H1 (cell line): ENCODE results near the gene GMCL2. TPM values are rescaled to one million over a fixed set of nuclear protein-coding genes. Genes with fewer than 3 reads are reported as not detected.

Experiments
- CTCF ChIA-PET: fragments of 300-600 bp; sonication (Branson Sonifier 250); formaldehyde crosslinking; loops from one replicate; lab custom pipeline; 2021; ENCODE audit not compliant: partially characterized antibody; lab: Charles Lee
- POLR2A ChIA-PET: fragments of 300-600 bp; sonication (Branson Sonifier 250); formaldehyde crosslinking; loops from one replicate; lab custom pipeline; 2021; ENCODE audit warnings: inconsistent platforms; ENCODE audit not compliant: partially characterized antibody; lab: Charles Lee
- DNase-seq, 2 experiments: peaks; one replicate each; pipeline versions ENCODE4 v3.0.0 to v3.0.0-alpha.2; 2010 to 2022; ENCODE audit warnings: low spot score in 2 of 2, low read depth in 1 of 2, mixed read lengths in 1 of 2
- FAIRE-seq: peaks from 2 replicates; lab custom pipeline; 2011; peaks lifted over from hg19 to GRCh38; lab: Jason Lieb, UNC
- H2AFZ ChIP-seq: 2 replicates; pipeline ENCODE4 v1.8.1; 2012; ENCODE audit warnings: low read length, inconsistent platforms
- H2AK5ac ChIP-seq: 2 replicates; pipeline ENCODE4 v1.6.1; 2013; ENCODE audit warnings: low read depth, low read length
- H2BK120ac ChIP-seq: replicated peaks from 2 replicates; pipeline ENCODE3; 2013; ENCODE audit warnings: low read depth, low read length, inconsistent platforms
- H2BK12ac ChIP-seq: 2 replicates; pipeline ENCODE4 v1.6.1; 2013; ENCODE audit warnings: low read depth, low read length
- H2BK15ac ChIP-seq: 2 replicates; pipeline ENCODE4 v1.6.1; 2013; ENCODE audit warnings: low read length
- H2BK20ac ChIP-seq: 2 replicates; pipeline ENCODE4 v1.6.1; 2013; ENCODE audit warnings: low read length
- H2BK5ac ChIP-seq: 2 replicates; pipeline ENCODE4 v1.6.1; 2013; ENCODE audit warnings: low read depth, low read length
- H3K14ac ChIP-seq: 2 replicates; pipeline ENCODE4 v1.6.1; 2013; ENCODE audit warnings: inconsistent platforms; ENCODE audit not compliant: insufficient read length
- H3K18ac ChIP-seq: 2 replicates; pipeline ENCODE4 v1.6.1; 2013; ENCODE audit warnings: low read length; ENCODE audit errors: extremely low read depth
- H3K23ac ChIP-seq: 2 replicates; pipeline ENCODE4 v1.6.1; 2013; ENCODE audit warnings: inconsistent platforms; ENCODE audit not compliant: insufficient read length
- H3K23me2 ChIP-seq: 2 replicates; pipeline ENCODE4 v1.6.1; 2013; ENCODE audit warnings: low read depth, low read length
- H3K27ac ChIP-seq: 2 replicates; pipeline ENCODE4 v1.6.1; 2011; ENCODE audit warnings: low read depth, low read length, inconsistent platforms
- H3K27me3 ChIP-seq, 4 experiments: replicated peaks in 1 of 4; 1 replicate in 1 of 4; 2 replicates in 3 of 4; pipeline versions ENCODE4 v1.6.1 to v1.8.1; 2011 to 2013; ENCODE audit warnings: low read length in 3 of 4, mild to moderate bottlenecking in 3 of 4, inconsistent platforms in 2 of 4, mixed read lengths in 2 of 4, moderate library complexity in 1 of 4; ENCODE audit not compliant: control insufficient read depth in 3 of 4, insufficient read depth in 3 of 4; ENCODE audit errors: extremely low read depth in 1 of 4
- H3K36me3 ChIP-seq, 4 experiments: 2 replicates each; pipeline versions ENCODE4 v1.6.1 to v1.8.1; 2011 to 2013; ENCODE audit warnings: mild to moderate bottlenecking in 4 of 4, low read length in 3 of 4, moderate library complexity in 2 of 4, control low read depth in 1 of 4, inconsistent platforms in 1 of 4; ENCODE audit not compliant: insufficient read depth in 4 of 4, control insufficient read depth in 2 of 4
- H3K4ac ChIP-seq: replicated peaks from 2 replicates; pipeline ENCODE3; 2013; ENCODE audit warnings: low read length, low read depth, mixed read lengths, inconsistent platforms; ENCODE audit not compliant: insufficient read length
- H3K4me1 ChIP-seq, 4 experiments: replicated peaks in 1 of 4; 1 replicate in 1 of 4; 2 replicates in 3 of 4; pipeline versions ENCODE4 v1.6.1 to v1.8.1; 2011 to 2013; ENCODE audit warnings: low read length in 3 of 4, inconsistent platforms in 2 of 4, mixed read lengths in 1 of 4; ENCODE audit not compliant: insufficient read depth in 4 of 4, control insufficient read depth in 3 of 4
- H3K4me2 ChIP-seq, 2 experiments: 2 replicates each; pipeline versions ENCODE4 v1.6.1 to v1.8.1; 2011 to 2013; ENCODE audit warnings: low read depth in 2 of 2, low read length in 2 of 2, control low read depth in 1 of 2, inconsistent platforms in 1 of 2, mild to moderate bottlenecking in 1 of 2; ENCODE audit not compliant: insufficient read depth in 1 of 2
- H3K4me3 ChIP-seq, 4 experiments: fragments of 200-600, 300-600 bp in 1 of 4; sonication (generic), shearing (Covaris generic), sonication (Bioruptor Twin) in 1 of 4; 2 replicates each; pipeline versions ENCODE4 v1.5.1 to v1.8.1; 2011 to 2016; ENCODE audit warnings: low read length in 4 of 4, low read depth in 3 of 4, control low read depth in 2 of 4, inconsistent platforms in 2 of 4, mild to moderate bottlenecking in 2 of 4, mixed read lengths in 1 of 4, moderate library complexity in 1 of 4; ENCODE audit not compliant: insufficient read depth in 2 of 4; ENCODE audit errors: extremely low read depth in 1 of 4
- H3K56ac ChIP-seq: replicated peaks from 2 replicates; pipeline ENCODE3; 2013; ENCODE audit warnings: low read depth, mild to moderate bottlenecking, mixed read lengths, low read length, inconsistent platforms; ENCODE audit not compliant: insufficient read length
- H3K79me1 ChIP-seq: 2 replicates; pipeline ENCODE4 v1.6.1; 2013; ENCODE audit warnings: low read depth, low read length, control low read depth
- H3K79me2 ChIP-seq, 2 experiments: 2 replicates each; pipeline versions ENCODE4 v1.6.1 to v1.8.1; 2012 to 2013; ENCODE audit warnings: low read length in 2 of 2, mild to moderate bottlenecking in 2 of 2, inconsistent platforms in 1 of 2; ENCODE audit not compliant: insufficient read depth in 2 of 2, control insufficient read depth in 1 of 2
- H3K9ac ChIP-seq, 4 experiments: replicated peaks in 1 of 4; 1 replicate in 1 of 4; 2 replicates in 3 of 4; pipeline versions ENCODE4 v1.6.1 to v1.8.1; 2011 to 2013; ENCODE audit warnings: low read depth in 3 of 4, low read length in 3 of 4, control low read depth in 2 of 4, mild to moderate bottlenecking in 2 of 4, moderate library complexity in 2 of 4, inconsistent platforms in 1 of 4; ENCODE audit errors: extremely low read depth in 1 of 4
- H3K9me3 ChIP-seq, 2 experiments: 2 replicates each; pipeline versions ENCODE4 v1.6.1 to v1.8.1; 2012 to 2013; ENCODE audit warnings: mild to moderate bottlenecking in 2 of 2, moderate library complexity in 2 of 2, control low read depth in 1 of 2, inconsistent platforms in 1 of 2, low read depth in 1 of 2, low read length in 1 of 2, mixed read lengths in 1 of 2; ENCODE audit not compliant: insufficient read depth in 2 of 2
- H4K20me1 ChIP-seq, 2 experiments: replicated peaks in 1 of 2; 2 replicates each; pipeline versions ENCODE3 to v1.8.1; 2011 to 2013; ENCODE audit warnings: inconsistent platforms in 2 of 2, low read length in 2 of 2, mild to moderate bottlenecking in 1 of 2; ENCODE audit not compliant: insufficient read depth in 2 of 2, control insufficient read depth in 1 of 2
- H4K5ac ChIP-seq: 2 replicates; pipeline ENCODE4 v1.6.1; 2013; ENCODE audit warnings: low read length, low read depth, mixed read lengths, inconsistent platforms; ENCODE audit not compliant: insufficient read length
- H4K8ac ChIP-seq: 2 replicates; pipeline ENCODE4 v1.8.0; 2013; ENCODE audit warnings: mild to moderate bottlenecking, moderate library complexity, low read length, inconsistent platforms; ENCODE audit not compliant: insufficient read depth; ENCODE audit errors: extremely low read depth
- H4K91ac ChIP-seq: replicated peaks from 2 replicates; pipeline ENCODE3; 2013; ENCODE audit warnings: low read length, mixed read lengths, inconsistent platforms; ENCODE audit not compliant: insufficient read length
- SP2 ChIP-seq: IDR thresholded peaks from 2 replicates; pipeline ENCODE4 v1.6.1; 2012; ENCODE audit warnings: mild to moderate bottlenecking, low read length, inconsistent platforms
- WGBS, 2 experiments: shearing (Covaris generic) in 1 of 2; methylation state at CpG; one replicate each; pipeline versions ENCODE4 v1.1.6 to v1.1.7; 2013 to 2015; ENCODE audit warnings: low lambda C conversion rate in 2 of 2, mixed read lengths in 2 of 2, inconsistent platforms in 1 of 2, low coverage in 1 of 2, missing lambda C conversion rate in 1 of 2; ENCODE audit not compliant: insufficient replicate concordance in 2 of 2, insufficient coverage in 1 of 2, insufficient read length in 1 of 2; ENCODE audit errors: extremely low coverage in 1 of 2, missing lambda C conversion rate in 1 of 2; 5-methylcytosine and 5-hydroxymethylcytosine counted together
- polyA plus RNA-seq, 7 experiments: library from polyadenylated mRNA; depleted of rRNA in 3 of 7; stranded (reverse) in 5 of 7; unstranded in 2 of 7; fragments of >200 nt in 5 of 7; fragments of 200-250 nt in 2 of 7; gene quantifications; 1 replicate in 5 of 7; 2 replicates in 1 of 7; 4 replicates in 1 of 7; pipeline versions ENCODE4 v1.2.1 to v1.2.3, GENCODE V29; 2011 to 2013; ENCODE audit warnings: missing spikeins in 2 of 7, mixed read lengths in 2 of 7
- total RNA-seq: library from RNA; stranded (reverse); fragmentation: NEBNext Ultra II Directional; extraction: Animal tissue kit (Norgen Biotek cat#: 25700); gene quantifications from 2 replicates; pipeline ENCODE4 v1.2.1, GENCODE V29; 2021

The GMCL2 gene
- total and polyA plus RNA-seq, 2 of the 8 experiments (the other 6 are each of a cell fraction or from before 2014, with no cell fraction given): 0.13 TPM; not detected in 1

DNA sequence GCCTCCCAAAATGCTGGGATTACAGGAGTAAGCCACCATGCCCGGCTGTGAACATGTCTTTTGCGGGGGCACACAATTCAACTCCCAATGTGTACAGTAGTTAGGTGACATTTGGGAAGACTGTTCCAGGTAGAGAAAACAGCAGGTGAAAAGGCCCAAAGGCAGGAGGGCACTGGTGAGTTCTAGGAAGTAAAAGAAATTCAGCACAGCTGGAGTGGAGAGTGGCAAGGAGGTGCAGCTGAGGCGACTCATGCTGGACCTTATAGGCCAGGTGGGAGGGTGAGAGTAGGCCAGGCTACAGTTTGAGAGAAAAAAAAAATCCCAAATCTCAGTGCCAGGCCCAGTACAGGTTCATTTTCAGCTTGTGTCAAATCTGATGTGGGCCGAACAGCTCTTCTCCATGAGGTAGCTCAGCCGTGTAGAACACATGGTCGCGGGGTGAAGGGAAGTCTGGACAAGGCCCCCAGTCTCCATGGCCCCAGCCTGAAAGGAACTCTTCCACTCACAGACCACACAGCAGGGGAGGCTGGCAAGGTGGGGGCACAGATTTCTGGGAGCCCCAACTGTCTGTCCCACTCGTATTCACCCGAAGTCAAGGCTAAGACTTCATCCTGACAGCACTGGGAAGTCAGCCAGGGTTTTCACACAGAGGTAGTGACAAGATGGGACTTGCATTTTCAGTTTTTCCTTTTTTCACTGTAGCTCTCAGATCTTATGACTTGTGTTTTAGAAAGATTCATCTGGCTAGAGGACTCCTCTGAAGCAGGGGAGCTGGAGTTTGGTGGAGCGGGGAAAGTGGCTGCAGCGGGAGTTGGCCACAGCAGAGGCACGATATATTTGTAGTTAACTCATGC is 12.6 kb upstream of the GMCL2 start:
- WGBS, 2 experiments: 93% methylated on average over 12 of the region's 12 CpGs; no CpG with 5 or more reads in 1 of the 2 experiments
- no peak overlapping the region for H3K4me2 ChIP-seq
- no peak for FAIRE-seq

More for the DNA sequence above, 12.6 kb upstream of the GMCL2 start:
- H3K23ac ChIP-seq: no peak overlapping the region
- peaks cover 4 to 5% of the 10 kb centered on the region in 2 experiments; a peak in 3 of 4 replicates for H3K79me2 ChIP-seq
- H2BK120ac ChIP-seq: no peak overlapping the region
- H4K5ac ChIP-seq: no peak overlapping the region
- H3K36me3 ChIP-seq: no peaks in the 10 kb centered on the region
- peak overlapping the region; percentile 61; the same call in 1 of the 2 replicates for H2BK20ac ChIP-seq
- H2BK15ac ChIP-seq: no peak overlapping the region
- H3K4ac ChIP-seq: no peak overlapping the region
- CTCF ChIA-PET: interaction anchor here (0.8 to 2.9 kb wide), 8 partner anchors 9 to 59 kb away, joined by 3 to 16 read pairs (median 3); partner anchors contain the start of gene NHP2
- H3K23me2 ChIP-seq: 0 out of 2 replicates have a peak, but pooled peaks cover 2% of the 10 kb centered on the region
- no peaks in the 10 kb centered on the region for H3K27me3 ChIP-seq
- H4K91ac ChIP-seq: no peak overlapping the region
- no peak overlapping the region for H3K27ac ChIP-seq
- peaks cover 0 to 1% (median under 1%) of the 10 kb centered on the region in 4 experiments; a peak in 3 of 7 replicates for H3K4me1 ChIP-seq
- POLR2A ChIA-PET: interaction anchor here (2.3 to 38.5 kb wide), 4 partner anchors 3 to 47 kb away, joined by 6 to 985 read pairs (median 498); partner anchors contain the start of genes GMCL2, HNRNPAB and NHP2
- H3K79me1 ChIP-seq: no peaks in the 10 kb centered on the region
- H2BK5ac ChIP-seq: no peak overlapping the region
- H2BK12ac ChIP-seq: no peak overlapping the region
- H3K18ac ChIP-seq: no peak overlapping the region
- no peak overlapping the region for H3K9ac ChIP-seq
- H3K14ac ChIP-seq: no peak overlapping the region
- H2AFZ ChIP-seq: no peak overlapping the region
- no peak for DNase-seq
- no peak overlapping the region for H3K56ac ChIP-seq
- no peak overlapping the region for H2AK5ac ChIP-seq
- no peak overlapping the region for H3K4me3 ChIP-seq
- H3K9me3 ChIP-seq: no peaks in the 10 kb centered on the region
- no peaks in the 10 kb centered on the region for H4K20me1 ChIP-seq
- H4K8ac ChIP-seq: no peak overlapping the region
- TF ChIP-seq SP2: no peak
